A549 (cell line): Measurements from ENCODE around the gene CCDC159. TPM values are rescaled to one million over a fixed set of nuclear protein-coding genes. Genes with fewer than 3 reads are reported as not detected.

ENCODE experiments used
- ATAC-seq, 2 experiments: fragments of 200-7000 bp in 1 of 2; fragments of >200 bp in 1 of 2; cut with Nextera tagmentation in 1 of 2; cut with Tn5 transposase in 1 of 2; 3 replicates each; pipeline versions ENCODE4 v1.8.0 to v1.9.1; 2018 to 2020; ENCODE audit warnings: mild to moderate bottlenecking in 1 of 2, moderate library complexity in 1 of 2
- CTCF ChIA-PET: fragments of 300-600 bp; sonication (Branson Sonifier 250); formaldehyde crosslinking; extraction: SDS; loops from one replicate; lab custom pipeline; 2021; ENCODE audit warnings: antibody characterized with exemption, inconsistent platforms; lab: Yijun Ruan, JAX
- POLR2A ChIA-PET: fragments of 350-600 bp; formaldehyde crosslinking; extraction: SDS; loops from one replicate; lab custom pipeline; 2021; ENCODE audit warnings: antibody characterized with exemption, inconsistent platforms; lab: Yijun Ruan, JAX
- DNase-seq, 2 experiments: peaks; one replicate each; pipeline versions ENCODE4 v3.0.0 to v3.0.0-alpha.2; 2011 to 2016; ENCODE audit warnings: low read depth in 1 of 2, low spot score in 1 of 2
- FAIRE-seq: peaks from 2 replicates; lab custom pipeline; 2011; peaks lifted over from hg19 to GRCh38; lab: Jason Lieb, UNC
- H3K27ac ChIP-seq, 2 experiments: fragments of >200 bp; sonication (Bioruptor Twin); formaldehyde crosslinking; 3 replicates each; pipeline ENCODE4 v1.5.1; 2016 to 2017
- H3K4me1 ChIP-seq: fragments of >200 bp; sonication (Bioruptor Twin); formaldehyde crosslinking; 3 replicates; pipeline ENCODE4 v1.6.1; 2016
- H3K4me2 ChIP-seq: fragments of >200 bp; sonication (Bioruptor Twin); formaldehyde crosslinking; 3 replicates; pipeline ENCODE4 v1.6.1; 2016
- H3K4me3 ChIP-seq: fragments of >200 bp; sonication (Bioruptor Twin); formaldehyde crosslinking; 3 replicates; pipeline ENCODE4 v1.5.1; 2016
- H3K9me3 ChIP-seq: fragments of >200 bp; sonication (Bioruptor Twin); formaldehyde crosslinking; 3 replicates; pipeline ENCODE4 v1.6.1; 2016
- CHD4 ChIP-seq: fragments of 200-600 bp; sonication (generic); IDR thresholded peaks from 2 replicates; pipeline ENCODE4 v1.6.1; 2016; ENCODE audit warnings: antibody characterized with exemption, mild to moderate bottlenecking, borderline replicate concordance
- EHMT2 ChIP-seq: fragments of 200-600 bp; sonication (generic); IDR thresholded peaks from 2 replicates; pipeline ENCODE4 v1.6.1; 2016; ENCODE audit warnings: antibody characterized with exemption, low read depth, mild to moderate bottlenecking, moderate library complexity
- GATA3 ChIP-seq: IDR thresholded peaks from 2 replicates; pipeline ENCODE4 v1.6.1; 2012; ENCODE audit warnings: borderline replicate concordance
- HDAC2 ChIP-seq: fragments of 200-600 bp; sonication (generic); IDR thresholded peaks from 2 replicates; pipeline ENCODE4 v1.6.1; 2016
- HOXB5 ChIP-seq: fragments of 250-450 bp; sonication (Bioruptor Pico); IDR thresholded peaks from 2 replicates; pipeline ENCODE4 v1.5.0; 2020; ENCODE audit warnings: mild to moderate bottlenecking, moderate library complexity
- JUNB ChIP-seq: fragments of >200 bp; sonication (Bioruptor Twin); formaldehyde crosslinking; IDR thresholded peaks from 2 replicates; pipeline ENCODE4 v1.6.1; 2016
- KDM1A ChIP-seq: fragments of 200-600 bp; sonication (generic); IDR thresholded peaks from 2 replicates; pipeline ENCODE4 v1.6.1; 2016; ENCODE audit warnings: low read depth, mild to moderate bottlenecking
- MAZ ChIP-seq: fragments of 150-350 bp; IDR thresholded peaks from 2 replicates; pipeline ENCODE4 v1.6.1; 2014; ENCODE audit warnings: antibody characterized with exemption, low read depth, low read length, borderline replicate concordance
- MYC ChIP-seq: IDR thresholded peaks from 2 replicates; pipeline ENCODE4 v1.6.1; 2012; ENCODE audit warnings: mild to moderate bottlenecking, inconsistent platforms, low read length, improper control_type of control experiment, borderline replicate concordance
- NFE2L2 ChIP-seq: fragments of 150-350 bp; conservative IDR thresholded peaks from 2 replicates; pipeline ENCODE4 v1.6.1; 2014; ENCODE audit warnings: low read length
- NPAS2 ChIP-seq: fragments of 250-450 bp; sonication (Bioruptor Pico); IDR thresholded peaks from 2 replicates; pipeline ENCODE4 v1.8.0; 2022; ENCODE audit warnings: mild to moderate bottlenecking, moderate library complexity, borderline replicate concordance
- POLR2AphosphoS2 ChIP-seq: conservative IDR thresholded peaks from 2 replicates; pipeline ENCODE4 v1.6.1; 2012; ENCODE audit warnings: low read length, improper control_type of control experiment, inconsistent platforms
- SMC3 ChIP-seq: fragments of >200 bp; sonication (Bioruptor Twin); formaldehyde crosslinking; IDR thresholded peaks from 3 replicates; pipeline ENCODE4 v1.6.1; 2018; ENCODE audit warnings: inconsistent platforms
- SREBF2 ChIP-seq: fragments of 450-650 bp; IDR thresholded peaks from 2 replicates; pipeline ENCODE4 v1.6.1; 2014; ENCODE audit warnings: mild to moderate bottlenecking, moderate library complexity
- TFCP2L1 ChIP-seq: fragments of 250-450 bp; sonication (Bioruptor Pico); IDR thresholded peaks from 2 replicates; pipeline ENCODE4 v1.5.0; 2021; ENCODE audit warnings: mild to moderate bottlenecking
- TP53 ChIP-seq: fragments of 250-450 bp; sonication (Bioruptor Pico); IDR thresholded peaks from 2 replicates; pipeline ENCODE4 v1.5.0; 2021; ENCODE audit warnings: mild to moderate bottlenecking, moderate library complexity
- ZC3H11A ChIP-seq: fragments of 450-650 bp; IDR thresholded peaks from 2 replicates; pipeline ENCODE4 v1.6.1; 2014; ENCODE audit warnings: antibody characterized with exemption, mild to moderate bottlenecking
- ZSCAN20 ChIP-seq: fragments of 250-450 bp; sonication (Bioruptor Pico); IDR thresholded peaks from 2 replicates; pipeline ENCODE4 v1.8.0; 2022; ENCODE audit warnings: mild to moderate bottlenecking, moderate library complexity
- WGBS: methylation state at CpG from one replicate; pipeline ENCODE4 v1.1.6; 2017; ENCODE audit errors: missing lambda C conversion rate; 5-methylcytosine and 5-hydroxymethylcytosine counted together
- polyA plus RNA-seq, 4 experiments: library from polyadenylated mRNA; depleted of rRNA in 3 of 4; stranded (reverse); fragments of >200 nt; fragmentation: RNase III in 1 of 4; extraction: RNeasy Plus Mini Kit Qiagen cat#74134 plus additional on column Dnase treatment in 1 of 4; gene quantifications; 2 replicates in 3 of 4; 3 replicates in 1 of 4; pipeline ENCODE4 v1.2.3, GENCODE V29; 2011 to 2017
- TF ChIP-seq, protein P1 (sequence below): fragments of 150-350 bp; IDR thresholded peaks from 2 replicates; pipeline ENCODE4 v1.6.1; 2014; ENCODE audit warnings: low read depth, mild to moderate bottlenecking, low read length
- TF ChIP-seq, protein P2 (sequence below): fragments of 250-450 bp; sonication (Bioruptor Pico); IDR thresholded peaks from 2 replicates; pipeline ENCODE4 v1.5.0; 2021; ENCODE audit warnings: mild to moderate bottlenecking, moderate library complexity, borderline replicate concordance
- TF ChIP-seq, protein P3 (sequence below): fragments of >200 bp; sonication (Bioruptor Twin); formaldehyde crosslinking; IDR thresholded peaks from 2 replicates; pipeline ENCODE4 v1.6.1; 2016
- TF ChIP-seq, protein P4 (sequence below): fragments of 250-450 bp; sonication (Bioruptor Pico); IDR thresholded peaks from 2 replicates; pipeline ENCODE4 v1.5.0; 2020; ENCODE audit warnings: low read depth, mild to moderate bottlenecking, moderate library complexity
- TF ChIP-seq, protein P5 (sequence below): fragments of 450-650 bp; IDR thresholded peaks from 2 replicates; pipeline ENCODE4 v1.6.1; 2014; ENCODE audit warnings: antibody characterized with exemption
- TF ChIP-seq, protein P6 (sequence below): IDR thresholded peaks from 2 replicates; pipeline ENCODE4 v1.6.1; 2012

The CCDC159 gene
- polyA plus RNA-seq, 2 of the 4 experiments (the other 2 are of a cell fraction), result 8.4 to 11.3 TPM

DNA sequence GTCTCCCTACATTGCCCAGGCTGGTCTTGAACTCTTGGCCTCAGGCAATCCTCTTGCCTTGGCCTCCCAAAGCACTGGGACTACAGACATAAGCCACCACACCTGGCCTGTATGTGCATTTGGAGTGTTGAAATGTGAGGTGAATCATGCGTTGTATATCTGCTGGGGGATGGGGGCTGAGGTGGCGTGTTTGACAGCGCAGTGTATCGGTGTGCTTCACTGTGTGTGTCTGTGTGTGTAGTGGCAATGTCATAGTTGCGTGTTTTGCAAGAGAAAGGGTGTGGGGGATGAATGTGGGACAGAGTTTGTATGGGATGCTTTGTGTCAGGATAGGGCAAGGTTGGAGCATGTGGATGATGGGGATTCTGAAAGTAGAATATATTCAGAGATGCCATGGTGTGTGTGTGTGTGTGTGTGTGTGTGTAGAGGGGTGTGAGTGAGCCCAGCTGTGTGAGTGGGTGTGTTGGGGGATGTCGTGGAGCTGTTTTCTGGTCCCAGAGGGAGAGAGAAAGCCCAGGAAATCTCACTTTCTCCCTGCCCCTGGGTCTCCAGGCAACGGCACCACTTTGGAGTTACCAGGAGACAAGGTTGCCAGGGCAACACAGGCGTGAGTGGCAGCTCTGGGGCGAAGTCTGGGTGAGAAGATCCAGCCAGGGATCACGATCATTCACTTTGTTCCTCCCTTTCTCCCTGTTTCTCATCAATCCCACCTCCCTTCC is 27.0 kb downstream of the CCDC159 start:
- Histone ChIP-seq H3K27ac (no peak overlapping the region), H3K4me3 (no peak overlapping the region), H3K4me2 (peak overlapping the region; percentile 93), H3K9me3 (no peaks in the 10 kb centered on the region), H3K4me1 (peaks cover 34% of the 10 kb centered on the region)
- ATAC-seq, result no peak
- 46% methylated on average over 10 of the region's 10 CpGs for WGBS
- CTCF ChIA-PET, result interaction anchor here (0.7 to 2.8 kb wide), 3 partner anchors 8 to 109 kb away, joined by 3 to 9 read pairs (median 3); no protein-coding TSS in a partner anchor
- POLR2A ChIA-PET, result interaction anchor here (1.9 kb wide), 3 partner anchors 12 to 156 kb away, joined by 5 to 32 read pairs (median 9); partner anchors contain the start of gene ECSIT
- no peak for DNase-seq
- no peak for FAIRE-seq
- TF ChIP-seq TFCP2L1 (CRISPR knock-in tag) (no peak), GATA3 (no peak), SREBF2 (no peak), EHMT2 (no peak), MAZ (no peak), TP53 (CRISPR knock-in tag) (no peak), SMC3 (no peak), JUNB (no peak), ZSCAN20 (CRISPR knock-in tag) (no peak), ZC3H11A (no peak), POLR2AphosphoS2 (no peak), NPAS2 (CRISPR knock-in tag) (no peak), MYC (no peak), HOXB5 (CRISPR knock-in tag) (no peak)
- TF ChIP-seq, protein P1, sequence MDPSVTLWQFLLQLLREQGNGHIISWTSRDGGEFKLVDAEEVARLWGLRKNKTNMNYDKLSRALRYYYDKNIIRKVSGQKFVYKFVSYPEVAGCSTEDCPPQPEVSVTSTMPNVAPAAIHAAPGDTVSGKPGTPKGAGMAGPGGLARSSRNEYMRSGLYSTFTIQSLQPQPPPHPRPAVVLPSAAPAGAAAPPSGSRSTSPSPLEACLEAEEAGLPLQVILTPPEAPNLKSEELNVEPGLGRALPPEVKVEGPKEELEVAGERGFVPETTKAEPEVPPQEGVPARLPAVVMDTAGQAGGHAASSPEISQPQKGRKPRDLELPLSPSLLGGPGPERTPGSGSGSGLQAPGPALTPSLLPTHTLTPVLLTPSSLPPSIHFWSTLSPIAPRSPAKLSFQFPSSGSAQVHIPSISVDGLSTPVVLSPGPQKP, result no peak
- TF ChIP-seq, protein P2, sequence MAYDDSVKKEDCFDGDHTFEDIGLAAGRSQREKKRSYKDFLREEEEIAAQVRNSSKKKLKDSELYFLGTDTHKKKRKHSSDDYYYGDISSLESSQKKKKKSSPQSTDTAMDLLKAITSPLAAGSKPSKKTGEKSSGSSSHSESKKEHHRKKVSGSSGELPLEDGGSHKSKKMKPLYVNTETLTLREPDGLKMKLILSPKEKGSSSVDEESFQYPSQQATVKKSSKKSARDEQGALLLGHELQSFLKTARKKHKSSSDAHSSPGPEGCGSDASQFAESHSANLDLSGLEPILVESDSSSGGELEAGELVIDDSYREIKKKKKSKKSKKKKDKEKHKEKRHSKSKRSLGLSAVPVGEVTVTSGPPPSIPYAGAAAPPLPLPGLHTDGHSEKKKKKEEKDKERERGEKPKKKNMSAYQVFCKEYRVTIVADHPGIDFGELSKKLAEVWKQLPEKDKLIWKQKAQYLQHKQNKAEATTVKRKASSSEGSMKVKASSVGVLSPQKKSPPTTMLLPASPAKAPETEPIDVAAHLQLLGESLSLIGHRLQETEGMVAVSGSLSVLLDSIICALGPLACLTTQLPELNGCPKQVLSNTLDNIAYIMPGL (CRISPR knock-in tag), result no peak
- TF ChIP-seq, protein P3, sequence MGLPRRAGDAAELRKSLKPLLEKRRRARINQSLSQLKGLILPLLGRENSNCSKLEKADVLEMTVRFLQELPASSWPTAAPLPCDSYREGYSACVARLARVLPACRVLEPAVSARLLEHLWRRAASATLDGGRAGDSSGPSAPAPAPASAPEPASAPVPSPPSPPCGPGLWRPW, result no peak
- TF ChIP-seq, protein P4, sequence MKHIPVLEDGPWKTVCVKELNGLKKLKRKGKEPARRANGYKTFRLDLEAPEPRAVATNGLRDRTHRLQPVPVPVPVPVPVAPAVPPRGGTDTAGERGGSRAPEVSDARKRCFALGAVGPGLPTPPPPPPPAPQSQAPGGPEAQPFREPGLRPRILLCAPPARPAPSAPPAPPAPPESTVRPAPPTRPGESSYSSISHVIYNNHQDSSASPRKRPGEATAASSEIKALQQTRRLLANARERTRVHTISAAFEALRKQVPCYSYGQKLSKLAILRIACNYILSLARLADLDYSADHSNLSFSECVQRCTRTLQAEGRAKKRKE (CRISPR knock-in tag), result no peak
- TF ChIP-seq, protein P5, sequence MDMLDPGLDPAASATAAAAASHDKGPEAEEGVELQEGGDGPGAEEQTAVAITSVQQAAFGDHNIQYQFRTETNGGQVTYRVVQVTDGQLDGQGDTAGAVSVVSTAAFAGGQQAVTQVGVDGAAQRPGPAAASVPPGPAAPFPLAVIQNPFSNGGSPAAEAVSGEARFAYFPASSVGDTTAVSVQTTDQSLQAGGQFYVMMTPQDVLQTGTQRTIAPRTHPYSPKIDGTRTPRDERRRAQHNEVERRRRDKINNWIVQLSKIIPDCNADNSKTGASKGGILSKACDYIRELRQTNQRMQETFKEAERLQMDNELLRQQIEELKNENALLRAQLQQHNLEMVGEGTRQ, result no peak
- TF ChIP-seq, protein P6, sequence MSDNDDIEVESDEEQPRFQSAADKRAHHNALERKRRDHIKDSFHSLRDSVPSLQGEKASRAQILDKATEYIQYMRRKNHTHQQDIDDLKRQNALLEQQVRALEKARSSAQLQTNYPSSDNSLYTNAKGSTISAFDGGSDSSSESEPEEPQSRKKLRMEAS, result no peak
- TF ChIP-seq, all 56 proteins: peak for 0

DNA sequence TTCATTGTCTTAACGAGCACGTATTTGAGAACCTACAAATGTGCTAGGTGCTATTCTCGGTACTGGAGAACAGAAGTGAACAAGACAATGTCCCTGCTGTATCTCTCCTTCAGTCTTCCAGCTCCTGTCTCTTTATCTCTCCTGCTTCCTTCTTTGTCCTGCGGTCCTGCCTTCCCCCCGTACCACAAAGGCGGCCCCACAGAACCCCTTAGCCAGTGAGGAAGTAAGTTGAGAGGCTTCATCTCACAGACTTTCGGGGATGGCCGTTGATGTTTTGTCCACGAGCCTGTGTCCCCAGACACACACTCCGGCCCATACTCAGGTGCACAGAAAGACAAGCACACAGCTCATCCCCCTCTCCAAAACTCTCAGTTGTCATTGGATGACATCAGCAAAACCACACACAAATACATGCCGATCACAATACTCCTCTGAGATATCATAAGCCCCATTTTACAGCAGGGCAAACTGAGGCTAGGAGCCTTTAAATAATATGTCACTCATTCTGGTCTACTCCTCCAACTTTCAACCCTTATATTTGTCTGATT is 27.6 kb downstream of the CCDC159 start:
- no peak for DNase-seq
- WGBS, result 60% methylated on average over 11 of the region's 11 CpGs
- CTCF ChIA-PET, result interaction anchor here (0.7 to 4.9 kb wide), 6 partner anchors 8 to 112 kb away, joined by 3 to 28 read pairs (median 6); partner anchors contain the start of gene TSPAN16
- Histone ChIP-seq H3K4me1 (peaks cover 40% of the 10 kb centered on the region), H3K27ac (peak overlapping the region; percentile 92 to 93; a peak in 5 of 6 replicates), H3K4me3 (peak overlapping the region; percentile 47), H3K4me2 (peak overlapping the region; percentile 93), H3K9me3 (no peaks in the 10 kb centered on the region)
- POLR2A ChIA-PET, result interaction anchor here (0.9 to 2.3 kb wide), 12 partner anchors 11 to 210 kb away, joined by 3 to 32 read pairs (median 10); partner anchors contain the start of genes CCDC159, ECSIT, ODAD3 and PRKCSH
- no peak for FAIRE-seq
- TF ChIP-seq TP53 (CRISPR knock-in tag), result 0 out of 2 replicates have a peak, but pooled peaks have one; percentile 3
- peak; percentile 99 for TF ChIP-seq KDM1A
- no peak for TF ChIP-seq NFE2L2
- TF ChIP-seq CHD4, result peak; percentile 89
- TF ChIP-seq HDAC2, result peak; percentile 98
- no peak for ATAC-seq
